Upper lobe of right lung (tissue), 1 donor: ENCODE data around the gene KIAA1614. TPM values are rescaled to one million over a fixed set of nuclear protein-coding genes. Genes with fewer than 3 reads are reported as not detected.

Experiments used
- ATAC-seq: fragments of 200-7000 bp; cut with Tn5 transposase; one replicate; pipeline ENCODE4 v1.9.1; 2020; ENCODE audit warnings: mild to moderate bottlenecking, moderate library complexity
- DNase-seq: peaks from one replicate; pipeline ENCODE4 v3.0.0-alpha.2; 2020
- H3K27ac ChIP-seq: fragments of 200-600 bp; one replicate; pipeline ENCODE4 v1.8.0; 2022
- H3K27me3 ChIP-seq: fragments of 200-600 bp; one replicate; pipeline ENCODE4 v1.8.0; 2022; ENCODE audit warnings: mild to moderate bottlenecking
- H3K36me3 ChIP-seq: fragments of 200-600 bp; one replicate; pipeline ENCODE4 v1.8.0; 2022
- H3K4me1 ChIP-seq: fragments of 200-600 bp; one replicate; pipeline ENCODE4 v1.8.0; 2022
- H3K4me3 ChIP-seq: fragments of 200-600 bp; one replicate; pipeline ENCODE4 v1.8.0; 2022; ENCODE audit warnings: mild to moderate bottlenecking
- H3K9me3 ChIP-seq: fragments of 200-600 bp; one replicate; pipeline ENCODE4 v1.8.0; 2022
- CTCF ChIP-seq: fragments of 200-600 bp; IDR thresholded peaks from one replicate; pipeline ENCODE4 v1.8.0; 2022; ENCODE audit warnings: antibody characterized with exemption
- intact Hi-C: fragments of 100-400 bp; cut with DNase I; formaldehyde crosslinking; loops from one replicate; pipeline ENCODE4 v1.11.0; 2022
- total RNA-seq: library from RNA; stranded (reverse); fragmentation: NEBNext Ultra II Directional; extraction: Animal tissue kit (Norgen Biotek cat#: 25700); gene quantifications from one replicate; pipeline ENCODE4 v1.2.1, GENCODE V29; 2021
- donor health status: DM: no; HTN: yes; CAD: no; lungs with severe emphysema.

KIAA1614 gene
- total RNA-seq, 1 donor from 2014 or later: 5.5 TPM

GRCh38 chr1:180920193-180920592, 7.5 kb downstream of the KIAA1614 start:
- H3K4me1 ChIP-seq: no peaks in the 10 kb centered on the region
- no peak overlapping the region for H3K27ac ChIP-seq
- H3K36me3 ChIP-seq: no peaks in the 10 kb centered on the region
- H3K9me3 ChIP-seq: no peaks in the 10 kb centered on the region
- ATAC-seq: no peak
- intact Hi-C loops: no loop called here
- no peak overlapping the region for H3K4me3 ChIP-seq
- no peak for TF ChIP-seq CTCF
- H3K27me3 ChIP-seq: no peaks in the 10 kb centered on the region
- no peak for DNase-seq

GRCh38 chr1:180920702-180921101, 8.0 kb downstream of the KIAA1614 start:
- DNase-seq: no peak
- TF ChIP-seq CTCF: peak; percentile 32

GRCh38 chr1:180921386-180921785, 8.7 kb downstream of the KIAA1614 start:
- Histone ChIP-seq H3K27ac (no peak overlapping the region), H3K36me3 (no peaks in the 10 kb centered on the region), H3K4me3 (no peak overlapping the region), H3K27me3 (no peaks in the 10 kb centered on the region), H3K9me3 (no peaks in the 10 kb centered on the region), H3K4me1 (no peaks in the 10 kb centered on the region)
- ATAC-seq (no peak), DNase-seq (no peak)
- intact Hi-C loops: no loop called here
- TF ChIP-seq CTCF: no peak

More at GRCh38 chr1:180920702-180921101, 8.0 kb downstream of the KIAA1614 start:
- intact Hi-C loops: no loop called here
- Histone ChIP-seq H3K27me3 (no peaks in the 10 kb centered on the region), H3K4me1 (no peaks in the 10 kb centered on the region), H3K27ac (no peak overlapping the region), H3K36me3 (no peaks in the 10 kb centered on the region), H3K9me3 (no peaks in the 10 kb centered on the region), H3K4me3 (no peak overlapping the region)
- ATAC-seq: no peak

GRCh38 chr1:180921891-180922630, 9.4 kb downstream of the KIAA1614 start:
- no peak for DNase-seq
- no peaks in the 10 kb centered on the region for H3K9me3 ChIP-seq
- no peaks in the 10 kb centered on the region for H3K27me3 ChIP-seq
- H3K36me3 ChIP-seq: no peaks in the 10 kb centered on the region
- intact Hi-C loops: no loop called here
- no peak for TF ChIP-seq CTCF
- ATAC-seq: no peak
- H3K27ac ChIP-seq: no peak overlapping the region
- H3K4me3 ChIP-seq: no peak overlapping the region
- H3K4me1 ChIP-seq: peaks cover 4% of the 10 kb centered on the region

GRCh38 chr1:180922631-180923015, 9.9 kb downstream of the KIAA1614 start:
- ATAC-seq (no peak), DNase-seq (no peak)
- Histone ChIP-seq H3K4me1 (peaks cover 6% of the 10 kb centered on the region), H3K9me3 (no peaks in the 10 kb centered on the region), H3K36me3 (no peaks in the 10 kb centered on the region), H3K27me3 (no peaks in the 10 kb centered on the region), H3K4me3 (no peak overlapping the region), H3K27ac (no peak overlapping the region)
- intact Hi-C loops: no loop called here
- TF ChIP-seq CTCF: no peak
